Liver (tissue), 9 donors: ENCODE results near the gene SP7. TPM values are rescaled to one million over a fixed set of nuclear protein-coding genes. Genes with fewer than 3 reads are reported as not detected.
A peak's percentile ranks its signal among the peaks of the same experiment; 100 is the strongest.

Experiments
- DNase-seq: peaks from one replicate; pipeline ENCODE4 v3.0.0-alpha.2; 2017; ENCODE audit warnings: low spot score
- H3K27ac ChIP-seq, 2 donors: one replicate each; pipeline ENCODE4 v1.7.0; 2013; ENCODE audit warnings: inconsistent platforms in 2 of 2, low read length in 2 of 2, control low read depth in 1 of 2, low read depth in 1 of 2, mild to moderate bottlenecking in 1 of 2
- H3K27me3 ChIP-seq, 4 donors: one replicate each; pipeline versions ENCODE4 v1.6.1 to v1.7.0; 2013; ENCODE audit warnings: low read length in 3 of 4, inconsistent platforms in 1 of 4, mild to moderate bottlenecking in 1 of 4, moderate library complexity in 1 of 4; ENCODE audit not compliant: control insufficient read depth in 4 of 4, insufficient read depth in 4 of 4
- H3K36me3 ChIP-seq, 4 donors: one replicate each; pipeline versions ENCODE4 v1.6.1 to v1.7.0; 2013; ENCODE audit warnings: low read length in 3 of 4, mild to moderate bottlenecking in 3 of 4, low read depth in 1 of 4, moderate library complexity in 1 of 4; ENCODE audit not compliant: control insufficient read depth in 4 of 4, insufficient read depth in 3 of 4
- H3K4me1 ChIP-seq, 4 donors: one replicate each; pipeline versions ENCODE4 v1.6.1 to v1.7.0; 2013; ENCODE audit warnings: low read length in 3 of 4, mild to moderate bottlenecking in 3 of 4, moderate library complexity in 1 of 4; ENCODE audit not compliant: control insufficient read depth in 4 of 4, insufficient read depth in 4 of 4
- H3K4me3 ChIP-seq, 3 donors: one replicate each; pipeline versions ENCODE4 v1.6.1 to v1.7.0; 2013; ENCODE audit warnings: low read length in 3 of 3, control low read depth in 1 of 3, low read depth in 1 of 3, mild to moderate bottlenecking in 1 of 3
- H3K9ac ChIP-seq, 2 donors: one replicate each; pipeline ENCODE4 v1.7.0; 2013; ENCODE audit warnings: low read length in 2 of 2, mild to moderate bottlenecking in 2 of 2, moderate library complexity in 2 of 2, control low read depth in 1 of 2, low read depth in 1 of 2
- H3K9me3 ChIP-seq, 4 donors: one replicate each; pipeline versions ENCODE4 v1.6.1 to v1.7.0; 2013; ENCODE audit warnings: low read length in 3 of 4; ENCODE audit not compliant: control insufficient read depth in 4 of 4
- EGR1 ChIP-seq, 2 donors: IDR thresholded peaks; 2 replicates each; pipeline ENCODE4 v1.6.1; 2016 to 2018; ENCODE audit warnings: antibody characterized with exemption in 2 of 2, low read depth in 2 of 2
- FOXA2 ChIP-seq: IDR thresholded peaks from 2 replicates; pipeline ENCODE4 v1.6.1; 2016; ENCODE audit warnings: antibody characterized with exemption
- GABPA ChIP-seq, 2 donors: IDR thresholded peaks in 1 of 2; conservative IDR thresholded peaks in 1 of 2; 2 replicates each; pipeline ENCODE4 v1.6.1; 2016; ENCODE audit warnings: antibody characterized with exemption in 2 of 2, mild to moderate bottlenecking in 1 of 2, moderate library complexity in 1 of 2
- HNF4A ChIP-seq, 2 donors: conservative IDR thresholded peaks; 2 replicates each; pipeline ENCODE4 v1.6.1; 2016; ENCODE audit warnings: antibody characterized with exemption in 2 of 2, mild to moderate bottlenecking in 2 of 2
- HNF4G ChIP-seq: IDR thresholded peaks from 2 replicates; pipeline ENCODE4 v1.6.1; 2016; ENCODE audit warnings: antibody characterized with exemption
- RAD21 ChIP-seq, 2 donors: IDR thresholded peaks; 2 replicates each; pipeline ENCODE4 v1.6.1; 2016; ENCODE audit warnings: antibody characterized with exemption in 2 of 2, mild to moderate bottlenecking in 2 of 2
- RXRA ChIP-seq, 2 donors: IDR thresholded peaks; 2 replicates each; pipeline ENCODE4 v1.6.1; 2017 to 2018; ENCODE audit warnings: antibody characterized with exemption in 2 of 2, mild to moderate bottlenecking in 1 of 2
- SP1 ChIP-seq: IDR thresholded peaks from 2 replicates; pipeline ENCODE4 v1.6.1; 2018; ENCODE audit warnings: antibody characterized with exemption, mild to moderate bottlenecking
- TAF1 ChIP-seq: conservative IDR thresholded peaks from 2 replicates; pipeline ENCODE4 v1.6.1; 2016; ENCODE audit warnings: antibody characterized with exemption, mild to moderate bottlenecking
- YY1 ChIP-seq: IDR thresholded peaks from 2 replicates; pipeline ENCODE4 v1.6.1; 2016; ENCODE audit warnings: antibody characterized with exemption, mild to moderate bottlenecking
- WGBS: extraction: QIAGEN DNeasy Blood & Tissue Kit; methylation state at CpG from one replicate; pipeline ENCODE4 v1.1.7; 2013; 5-methylcytosine and 5-hydroxymethylcytosine counted together
- polyA plus RNA-seq, 2 donors: library from polyadenylated mRNA; stranded (reverse) in 1 of 2; unstranded in 1 of 2; fragments of 200-250 nt in 1 of 2; fragments of >200 nt in 1 of 2; fragmentation: Nextera tagmentation in 1 of 2; extraction: Ambion mirVana in 1 of 2; gene quantifications; one replicate each; pipeline versions ENCODE4 v1.2.1 to v1.2.3, GENCODE V29; 2013 to 2015
- total RNA-seq, 2 donors: library from RNA; depleted of rRNA; stranded (reverse); fragments of >200 nt; gene quantifications; one replicate each; pipeline ENCODE4 v1.2.3, GENCODE V29; 2014
- TF ChIP-seq, protein P1 (sequence below): IDR thresholded peaks from 2 replicates; pipeline ENCODE4 v1.6.1; 2016; ENCODE audit warnings: antibody characterized with exemption
- TF ChIP-seq, protein P2 (sequence below): IDR thresholded peaks from 2 replicates; pipeline ENCODE4 v1.6.1; 2016; ENCODE audit warnings: antibody characterized with exemption, mild to moderate bottlenecking
- TF ChIP-seq, protein P3 (sequence below): fragments of 150-350 bp; IDR thresholded peaks from 2 replicates; pipeline ENCODE4 v1.5.1; 2017; ENCODE audit warnings: improper control_type of control experiment, low read depth, low read length; ENCODE audit not compliant: missing input control
- donor health status: healthy.
- donor health status: healthy.
- donor health status: healthy.
- donor health status: healthy.
- donor health status: healthy.

The SP7 gene
- total and polyA plus RNA-seq, 4 donors, result not detected

DNA sequence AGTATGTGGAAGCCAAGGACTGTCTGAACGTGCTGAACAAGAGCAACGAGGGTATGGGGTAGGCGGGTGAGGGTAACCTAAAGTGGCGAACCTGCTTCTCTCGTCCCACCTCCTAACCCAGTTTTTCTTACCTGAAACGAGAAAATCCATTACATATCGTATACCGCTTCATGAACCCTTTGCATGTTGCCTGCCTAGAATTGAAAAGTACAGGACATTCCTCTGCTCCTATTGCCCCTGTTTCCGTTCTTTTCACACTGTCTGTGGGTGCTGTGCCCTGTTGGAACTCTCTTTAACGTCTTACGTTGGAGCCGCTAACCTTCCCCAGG, 40.3 kb downstream of the SP7 start:
- Histone ChIP-seq H3K27me3 (no peaks in the 10 kb centered on the region), H3K9ac (peak overlapping the region; percentile 66 to 96), H3K4me3 (peak overlapping the region; percentile 74 to 99 (median 83)), H3K9me3 (no peaks in the 10 kb centered on the region), H3K36me3 (peaks cover 0 to 11% (median 5%) of the 10 kb centered on the region in 4 donors), H3K27ac (peak overlapping the region; percentile 73 to 79), H3K4me1 (peaks cover 7 to 33% (median 25%) of the 10 kb centered on the region in 4 donors)
- no peak for TF ChIP-seq HNF4G
- TF ChIP-seq, protein P1, sequence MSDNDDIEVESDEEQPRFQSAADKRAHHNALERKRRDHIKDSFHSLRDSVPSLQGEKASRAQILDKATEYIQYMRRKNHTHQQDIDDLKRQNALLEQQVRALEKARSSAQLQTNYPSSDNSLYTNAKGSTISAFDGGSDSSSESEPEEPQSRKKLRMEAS, result no peak
- TF ChIP-seq FOXA2, result no peak
- no peak for TF ChIP-seq HNF4A (conservative IDR thresholded peaks at IDR 0.05)
- TF ChIP-seq, protein P2, sequence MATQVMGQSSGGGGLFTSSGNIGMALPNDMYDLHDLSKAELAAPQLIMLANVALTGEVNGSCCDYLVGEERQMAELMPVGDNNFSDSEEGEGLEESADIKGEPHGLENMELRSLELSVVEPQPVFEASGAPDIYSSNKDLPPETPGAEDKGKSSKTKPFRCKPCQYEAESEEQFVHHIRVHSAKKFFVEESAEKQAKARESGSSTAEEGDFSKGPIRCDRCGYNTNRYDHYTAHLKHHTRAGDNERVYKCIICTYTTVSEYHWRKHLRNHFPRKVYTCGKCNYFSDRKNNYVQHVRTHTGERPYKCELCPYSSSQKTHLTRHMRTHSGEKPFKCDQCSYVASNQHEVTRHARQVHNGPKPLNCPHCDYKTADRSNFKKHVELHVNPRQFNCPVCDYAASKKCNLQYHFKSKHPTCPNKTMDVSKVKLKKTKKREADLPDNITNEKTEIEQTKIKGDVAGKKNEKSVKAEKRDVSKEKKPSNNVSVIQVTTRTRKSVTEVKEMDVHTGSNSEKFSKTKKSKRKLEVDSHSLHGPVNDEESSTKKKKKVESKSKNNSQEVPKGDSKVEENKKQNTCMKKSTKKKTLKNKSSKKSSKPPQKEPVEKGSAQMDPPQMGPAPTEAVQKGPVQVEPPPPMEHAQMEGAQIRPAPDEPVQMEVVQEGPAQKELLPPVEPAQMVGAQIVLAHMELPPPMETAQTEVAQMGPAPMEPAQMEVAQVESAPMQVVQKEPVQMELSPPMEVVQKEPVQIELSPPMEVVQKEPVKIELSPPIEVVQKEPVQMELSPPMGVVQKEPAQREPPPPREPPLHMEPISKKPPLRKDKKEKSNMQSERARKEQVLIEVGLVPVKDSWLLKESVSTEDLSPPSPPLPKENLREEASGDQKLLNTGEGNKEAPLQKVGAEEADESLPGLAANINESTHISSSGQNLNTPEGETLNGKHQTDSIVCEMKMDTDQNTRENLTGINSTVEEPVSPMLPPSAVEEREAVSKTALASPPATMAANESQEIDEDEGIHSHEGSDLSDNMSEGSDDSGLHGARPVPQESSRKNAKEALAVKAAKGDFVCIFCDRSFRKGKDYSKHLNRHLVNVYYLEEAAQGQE, result no peak
- no peak for TF ChIP-seq YY1
- 3% methylated on average over 12 of the region's 12 CpGs for WGBS
- no peak for DNase-seq

DNA sequence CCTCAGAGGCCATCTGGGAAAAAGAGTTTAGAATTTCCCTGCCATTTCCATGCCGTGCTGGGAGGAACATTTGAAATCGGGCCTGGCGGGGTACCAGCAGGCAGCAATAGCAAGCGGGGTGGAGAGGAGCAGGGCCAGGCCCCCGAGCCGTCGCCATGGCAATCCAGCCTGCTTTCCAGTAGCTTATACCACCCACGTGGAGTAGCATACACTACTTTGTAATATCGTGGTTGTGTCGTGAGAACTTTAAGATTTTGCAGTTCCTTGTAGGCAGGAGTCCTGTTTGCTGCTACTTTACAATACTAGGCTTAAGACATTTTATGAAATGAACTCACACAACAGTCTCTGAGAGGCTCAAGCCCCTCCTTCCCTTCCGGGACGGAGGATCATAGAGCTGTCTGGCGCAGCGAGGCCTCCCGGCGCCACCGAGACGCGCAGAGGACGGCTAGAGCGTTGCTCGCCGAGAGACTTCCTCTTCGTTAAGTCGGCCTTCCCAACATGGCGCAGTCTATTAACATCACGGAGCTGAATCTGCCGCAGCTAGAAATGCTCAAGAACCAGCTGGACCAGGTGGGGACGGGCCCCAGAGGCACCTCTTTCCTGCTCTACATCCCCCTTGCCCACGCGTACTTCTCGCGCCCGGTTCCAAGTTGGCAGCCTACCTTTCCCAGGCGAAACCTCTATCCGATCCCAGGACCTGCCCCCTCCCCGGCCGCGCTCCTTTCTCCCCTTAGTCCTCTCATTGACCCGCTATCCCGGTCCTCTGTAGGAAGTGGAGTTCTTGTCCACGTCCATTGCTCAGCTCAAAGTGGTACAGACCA, 40.9 kb downstream of the SP7 start, which contains the start of gene PFDN5:
Gene PFDN5, plus strand, starts transcription at position 473 of the 821 bp plus-strand sequence. Its CDS starts 26 bp downstream, at position 499.
- Histone ChIP-seq H3K4me1 (peaks cover 7 to 28% (median 21%) of the 10 kb centered on the region in 4 donors), H3K9ac (peak within 1 kb of the TSS; percentile 66 to 96), H3K36me3 (peaks cover 0 to 11% (median 5%) of the 10 kb centered on the region in 4 donors), H3K27me3 (no peaks in the 10 kb centered on the region), H3K4me3 (peak within 1 kb of the TSS; percentile 74 to 99 (median 83)), H3K27ac (peak within 1 kb of the TSS; percentile 73 to 79), H3K9me3 (no peaks in the 10 kb centered on the region)
- WGBS, result 3% methylated on average over 42 of the region's 42 CpGs
- peak; percentile 81 for DNase-seq
- TF ChIP-seq TAF1 (no peak), SP1 (peak; percentile 43), RXRA (IDR thresholded peaks at IDR 0.05) (peak in 1 of 2 donors; percentile 46), YY1 (peak; percentile 97), HNF4A (conservative IDR thresholded peaks at IDR 0.05) (peak; percentile 7 to 25), GABPA (IDR thresholded peaks at IDR 0.05 in 1 of 2, conservative IDR thresholded peaks at IDR 0.05 in 1 of 2) (peak in 1 of 2 donors; percentile 90), EGR1 (IDR thresholded peaks at IDR 0.05; ENCODE audit: low read depth in 2 of 2) (peak; percentile 7 to 22), RAD21 (IDR thresholded peaks at IDR 0.05) (peak; percentile 39 to 59)
- TF ChIP-seq, protein P3, sequence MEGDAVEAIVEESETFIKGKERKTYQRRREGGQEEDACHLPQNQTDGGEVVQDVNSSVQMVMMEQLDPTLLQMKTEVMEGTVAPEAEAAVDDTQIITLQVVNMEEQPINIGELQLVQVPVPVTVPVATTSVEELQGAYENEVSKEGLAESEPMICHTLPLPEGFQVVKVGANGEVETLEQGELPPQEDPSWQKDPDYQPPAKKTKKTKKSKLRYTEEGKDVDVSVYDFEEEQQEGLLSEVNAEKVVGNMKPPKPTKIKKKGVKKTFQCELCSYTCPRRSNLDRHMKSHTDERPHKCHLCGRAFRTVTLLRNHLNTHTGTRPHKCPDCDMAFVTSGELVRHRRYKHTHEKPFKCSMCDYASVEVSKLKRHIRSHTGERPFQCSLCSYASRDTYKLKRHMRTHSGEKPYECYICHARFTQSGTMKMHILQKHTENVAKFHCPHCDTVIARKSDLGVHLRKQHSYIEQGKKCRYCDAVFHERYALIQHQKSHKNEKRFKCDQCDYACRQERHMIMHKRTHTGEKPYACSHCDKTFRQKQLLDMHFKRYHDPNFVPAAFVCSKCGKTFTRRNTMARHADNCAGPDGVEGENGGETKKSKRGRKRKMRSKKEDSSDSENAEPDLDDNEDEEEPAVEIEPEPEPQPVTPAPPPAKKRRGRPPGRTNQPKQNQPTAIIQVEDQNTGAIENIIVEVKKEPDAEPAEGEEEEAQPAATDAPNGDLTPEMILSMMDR, result peak; percentile 30
- TF ChIP-seq, protein P1, result no peak
